G401 (cell line): ENCODE results near the gene MTHFD1L. TPM values are rescaled to one million over a fixed set of nuclear protein-coding genes. Genes with fewer than 3 reads are reported as not detected.

ENCODE experiments used
- DNase-seq: peaks from one replicate; pipeline ENCODE4 v3.0.0-alpha.2; 2015; ENCODE audit warnings: low spot score
- in situ Hi-C: cut with HindIII; loops from 2 replicates; pipeline ENCODE4 v1.10.0; 2016; ENCODE audit warnings: low sequenced_read_pairs, mixed read lengths
- total RNA-seq: library from RNA; depleted of rRNA; stranded (reverse); fragments of >200 nt; shearing (Covaris generic); gene quantifications from 2 replicates; pipeline ENCODE4 v1.2.3, GENCODE V29; 2014

Gene MTHFD1L
- total RNA-seq, 1 experiment from 2014 or later: 59.6 TPM

DNA sequence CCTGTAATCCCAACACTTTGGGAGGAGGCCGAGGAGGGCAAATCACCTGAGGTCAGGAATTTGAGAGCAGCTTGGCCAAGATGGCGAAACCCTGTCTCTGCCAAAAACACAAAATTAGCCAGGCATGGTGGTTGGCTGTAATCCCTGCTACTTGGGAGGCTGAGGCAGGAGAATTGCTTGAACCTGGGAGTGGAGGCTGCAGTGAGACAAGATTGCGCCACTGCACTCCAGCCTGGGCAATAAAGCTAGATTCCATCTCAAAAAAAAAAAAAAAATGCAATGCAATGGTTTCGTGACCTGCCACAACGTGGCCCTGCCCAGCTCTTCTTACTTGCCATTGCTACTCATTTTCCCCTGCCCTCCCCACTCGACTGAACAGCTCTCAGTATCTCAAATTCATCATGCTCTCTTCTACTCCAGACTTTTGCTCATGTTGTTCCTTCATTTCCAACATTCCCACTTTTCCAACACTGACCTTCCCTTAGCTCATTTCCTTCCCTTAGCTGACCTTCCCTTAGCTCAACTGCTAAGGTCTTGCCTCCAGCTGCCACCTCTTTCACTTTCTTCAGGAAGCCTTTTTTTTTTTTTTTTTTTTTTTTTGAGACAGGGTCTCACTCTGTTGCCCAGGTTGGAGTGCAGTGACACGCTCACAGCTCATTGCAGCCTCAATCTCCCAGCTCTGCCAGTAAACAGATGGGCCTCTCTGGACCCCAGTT is 2.1 kb upstream of the MTHFD1L start:
- in situ Hi-C loops: no loop called here
- DNase-seq: no peak

DNA sequence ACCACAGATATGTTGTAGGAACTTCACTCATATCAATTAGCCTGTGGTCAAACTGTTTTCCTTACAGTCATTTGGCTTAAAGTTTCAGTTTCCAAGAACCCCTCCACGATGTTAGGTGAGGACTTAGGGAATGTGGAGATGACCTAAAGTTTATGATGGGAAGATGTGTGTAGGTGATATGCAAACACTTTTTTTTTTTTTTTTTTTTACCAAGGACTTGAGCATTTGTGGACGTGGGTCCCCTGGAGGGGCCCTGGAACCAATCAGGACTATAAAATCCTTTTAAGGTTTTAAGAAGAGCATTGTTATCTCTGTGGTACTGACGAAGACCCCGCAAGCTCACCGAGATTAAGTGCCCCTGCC is 478 bp upstream of the MTHFD1L start:
- no peak for DNase-seq
- in situ Hi-C loops: no loop called here

DNA sequence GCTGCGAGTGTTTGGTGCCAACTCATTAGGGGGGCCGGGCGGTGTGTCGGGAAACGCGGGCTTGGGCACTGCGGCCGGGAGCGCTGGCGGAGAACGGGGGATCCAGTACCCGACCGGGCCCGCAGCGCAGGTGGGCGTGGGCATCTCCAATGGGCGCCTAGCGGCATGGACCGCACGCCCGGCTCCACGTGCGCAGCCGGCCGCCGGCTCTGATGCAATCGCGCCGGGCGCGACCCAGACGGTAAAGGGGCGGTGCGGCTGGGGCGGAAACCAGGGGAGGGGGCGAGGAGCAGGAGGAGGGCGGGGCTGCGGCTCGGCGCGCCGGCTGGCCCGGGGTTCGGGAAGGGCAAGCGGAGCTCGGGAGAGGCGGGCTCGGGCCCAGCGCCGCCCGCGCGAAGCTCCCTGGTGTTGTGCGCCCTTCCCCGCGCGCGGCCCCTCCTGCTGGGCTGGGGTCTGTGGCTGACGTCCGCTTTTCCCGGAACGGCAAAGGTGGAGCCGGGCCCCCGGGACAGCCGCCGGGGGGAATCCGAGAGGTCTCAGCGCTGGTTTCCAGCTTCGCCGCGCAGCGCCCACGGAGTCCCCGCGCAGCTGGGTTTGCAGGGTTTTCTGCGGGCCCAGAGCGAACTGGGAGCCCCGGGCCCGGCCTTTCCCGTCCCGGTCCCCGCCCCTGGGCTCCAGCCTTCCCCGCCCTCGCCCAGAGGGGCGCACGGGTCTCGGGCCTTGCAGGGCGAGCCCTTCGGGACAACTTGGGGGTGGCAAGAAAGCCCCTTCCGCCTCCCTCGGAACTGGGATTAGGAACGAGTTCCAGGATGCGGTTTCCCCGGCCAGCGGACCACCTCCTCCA is 867 bp downstream of the MTHFD1L start:
- in situ Hi-C loops: no loop called here
- DNase-seq: peak; percentile 85

DNA sequence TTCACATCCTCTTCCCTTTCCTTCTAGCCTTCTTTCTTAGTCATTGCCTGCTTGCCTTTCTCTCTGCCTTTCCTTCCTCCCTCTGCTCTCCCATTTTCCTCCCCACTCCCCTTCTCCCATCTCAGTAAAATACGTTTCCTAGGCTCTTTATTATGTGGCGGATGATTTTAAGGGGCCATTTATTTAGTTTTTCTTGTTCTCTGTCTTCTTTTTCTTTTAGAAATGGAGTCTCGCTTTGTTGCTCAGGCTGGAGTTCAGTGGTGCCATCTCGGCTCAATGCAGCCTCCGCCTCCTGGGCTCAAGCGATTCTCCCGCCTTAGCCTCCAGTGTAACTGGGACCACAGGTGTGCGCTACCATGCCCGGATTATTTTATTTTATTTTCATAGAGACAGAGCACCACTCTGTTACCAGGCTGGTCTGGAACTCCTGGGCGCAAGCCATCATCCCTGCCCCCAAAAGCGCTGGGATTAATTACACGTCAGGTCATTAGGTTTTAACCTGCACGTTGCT is 1.5 kb downstream of the MTHFD1L start:
- in situ Hi-C loops: no loop called here
- peak; percentile 50 for DNase-seq

DNA sequence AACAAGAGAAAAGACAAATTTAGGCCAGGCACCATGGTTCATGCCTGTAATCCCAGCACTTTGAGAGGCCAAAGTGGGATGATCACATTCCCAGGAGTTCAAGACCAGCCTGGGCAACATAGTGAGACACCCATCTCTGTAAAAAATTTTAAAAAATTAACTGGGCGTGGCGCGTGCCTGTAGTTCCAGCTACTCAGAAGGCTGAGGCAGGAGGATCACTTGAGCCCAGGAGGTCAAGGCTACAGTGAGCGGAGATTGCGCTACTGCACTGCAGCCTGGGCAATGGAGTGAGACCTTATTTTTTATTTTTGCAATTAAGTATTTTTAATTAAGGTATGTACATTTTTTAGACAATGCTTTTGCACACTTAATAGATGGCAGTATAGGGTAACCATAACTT is 3.3 kb downstream of the MTHFD1L start:
- in situ Hi-C loops: no loop called here
- no peak for DNase-seq

DNA sequence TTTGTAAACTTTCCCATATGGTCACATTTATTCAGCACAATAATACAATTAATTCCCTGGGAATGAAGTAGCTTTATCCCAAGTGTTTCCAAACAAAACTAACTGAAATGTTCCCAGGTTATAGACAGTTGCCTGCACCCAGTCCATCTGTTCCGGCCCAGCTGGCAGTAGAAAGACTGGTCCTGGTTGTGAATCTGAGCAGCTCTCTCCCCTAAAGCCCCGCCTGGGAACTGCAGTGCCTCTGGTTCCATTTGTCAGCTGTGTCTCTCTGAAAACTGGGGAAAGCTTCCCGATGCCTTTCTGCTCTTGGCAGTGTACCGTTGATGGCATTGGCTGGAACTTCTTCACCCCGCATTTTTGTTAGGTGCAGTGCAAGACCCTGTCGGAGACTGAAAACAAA is 8.7 kb downstream of the MTHFD1L start:
- in situ Hi-C loops: no loop called here
- DNase-seq: peak; percentile 96

DNA sequence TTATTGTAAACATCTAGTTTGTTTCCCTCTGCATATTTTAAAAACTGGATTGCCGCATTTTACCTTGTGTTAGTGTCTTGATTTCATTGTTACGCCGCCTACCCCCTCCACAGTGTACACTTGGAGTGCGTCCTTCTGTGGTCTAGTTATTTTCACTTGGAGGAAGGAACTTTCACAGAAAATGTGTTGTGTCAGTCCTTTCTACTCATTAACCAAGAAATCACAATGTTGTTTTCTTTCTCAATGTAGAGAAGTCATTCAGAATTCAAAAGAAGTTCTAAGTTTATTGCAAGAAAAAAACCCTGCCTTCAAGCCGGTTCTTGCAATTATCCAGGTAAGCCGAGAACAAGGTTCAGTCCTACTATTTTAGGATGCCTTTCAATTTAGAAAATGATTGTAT is 10.3 kb downstream of the MTHFD1L start:
- no peak for DNase-seq
- in situ Hi-C loops: loop anchor here (25.0 kb wide), 1 partner anchor 136 kb away; no protein-coding TSS in a partner anchor

DNA sequence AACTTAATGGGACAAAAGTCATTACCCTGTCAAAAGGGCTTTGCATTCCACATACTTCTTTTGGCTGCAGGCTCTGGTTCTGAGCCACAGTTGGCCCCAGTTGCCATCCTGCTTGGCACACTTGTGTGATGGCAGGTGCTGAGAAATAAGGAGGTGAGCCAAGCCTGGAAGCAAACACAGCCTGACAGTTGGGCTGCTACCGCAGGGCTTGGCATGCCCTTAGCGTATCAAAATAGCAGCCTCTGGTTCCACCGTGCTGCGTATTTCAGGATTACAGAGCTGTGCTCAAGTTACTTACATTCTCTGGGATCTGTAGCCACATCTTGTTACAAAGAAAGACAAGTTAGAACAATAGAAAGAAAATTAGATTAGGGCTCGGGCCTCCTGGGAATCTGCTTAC is 11.1 kb downstream of the MTHFD1L start:
- DNase-seq: peak; percentile 99
- in situ Hi-C loops: loop anchor here (25.0 kb wide), 1 partner anchor 136 kb away; no protein-coding TSS in a partner anchor

DNA sequence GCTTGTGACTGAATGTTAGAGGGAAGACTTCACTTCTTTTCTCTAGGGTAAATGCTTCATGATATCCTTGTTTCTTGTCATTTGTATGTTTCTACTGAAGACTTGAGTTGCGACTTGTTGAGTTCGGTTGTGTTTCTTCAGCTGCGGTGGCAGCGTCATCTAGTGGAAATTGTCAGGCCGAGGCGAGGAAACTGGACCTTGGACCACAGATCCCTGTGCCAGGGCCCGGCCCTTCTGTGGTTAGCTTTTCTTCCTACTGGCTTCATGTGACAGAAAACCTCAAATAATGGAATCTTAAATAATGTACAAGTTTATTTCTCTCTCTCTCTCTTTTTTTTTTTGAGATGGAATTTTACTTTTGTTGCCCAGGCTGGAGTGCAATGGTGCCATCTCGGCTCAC is 12.4 kb downstream of the MTHFD1L start:
- no peak for DNase-seq
- in situ Hi-C loops: loop anchor here (25.0 kb wide), 1 partner anchor 134 kb away; no protein-coding TSS in a partner anchor

DNA sequence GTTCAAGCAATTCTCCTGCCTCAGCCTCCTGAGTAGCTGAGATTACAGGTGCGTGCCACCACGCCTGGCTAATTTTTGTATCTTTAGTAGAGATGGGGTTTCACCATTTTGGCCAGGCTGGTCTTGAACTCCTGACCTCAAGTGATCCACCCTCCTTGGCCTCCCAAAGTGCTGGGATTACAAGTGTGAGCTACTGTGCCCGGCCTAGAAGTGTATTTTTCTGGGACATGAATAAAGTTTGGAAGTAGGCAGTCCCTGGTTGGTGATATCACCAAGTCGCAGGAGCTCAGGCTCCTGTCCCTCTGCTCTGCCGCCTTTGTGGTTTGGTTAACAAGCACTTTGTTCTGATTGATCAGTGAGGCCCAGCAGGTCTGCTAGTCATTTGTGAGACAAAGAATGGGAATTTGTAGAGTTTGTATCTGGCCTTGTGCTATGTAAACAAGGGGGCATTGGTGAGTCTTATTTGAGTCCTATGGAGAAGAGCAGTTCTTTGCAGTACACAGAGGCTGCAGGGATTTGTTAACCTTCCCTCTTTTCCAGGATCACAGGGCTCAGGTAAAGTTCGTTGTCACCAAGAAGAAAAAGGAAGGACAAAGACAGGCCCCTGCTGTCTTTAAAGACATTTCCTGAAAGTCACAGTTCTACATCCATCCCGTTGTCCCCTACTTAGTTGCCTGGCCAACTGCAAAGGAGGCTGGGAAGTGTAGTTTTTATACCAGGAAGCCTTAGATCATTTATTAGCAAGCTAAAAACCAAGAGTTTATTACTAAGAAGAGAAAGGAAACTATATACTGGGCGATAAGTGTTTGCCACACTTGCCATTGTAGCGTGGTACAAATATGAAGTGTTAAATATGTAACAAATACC is 13.1 kb downstream of the MTHFD1L start:
- peak; percentile 41 for DNase-seq
- in situ Hi-C loops: loop anchor here (25.0 kb wide), 1 partner anchor 134 kb away; no protein-coding TSS in a partner anchor

DNA sequence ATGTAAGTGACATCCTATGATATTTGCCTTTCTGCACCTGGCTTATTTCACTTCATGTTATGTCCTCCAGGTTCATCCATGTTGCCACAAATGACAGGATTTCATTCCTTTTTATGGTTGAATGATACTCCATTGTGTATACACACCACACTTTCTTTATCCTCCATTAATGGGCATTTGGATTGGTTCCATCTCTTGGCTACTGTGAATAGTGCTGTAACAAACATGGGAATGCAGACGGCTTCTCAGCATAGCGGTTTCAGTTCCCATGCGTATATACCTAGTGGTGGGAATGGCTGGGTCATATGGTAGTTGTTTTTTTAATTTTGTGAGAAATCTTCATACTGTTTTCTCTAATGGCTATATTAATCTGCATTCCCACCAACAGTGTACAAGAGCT is 14.8 kb downstream of the MTHFD1L start:
- in situ Hi-C loops: loop anchor here (25.0 kb wide), 1 partner anchor 132 kb away; no protein-coding TSS in a partner anchor
- DNase-seq: peak; percentile 52

DNA sequence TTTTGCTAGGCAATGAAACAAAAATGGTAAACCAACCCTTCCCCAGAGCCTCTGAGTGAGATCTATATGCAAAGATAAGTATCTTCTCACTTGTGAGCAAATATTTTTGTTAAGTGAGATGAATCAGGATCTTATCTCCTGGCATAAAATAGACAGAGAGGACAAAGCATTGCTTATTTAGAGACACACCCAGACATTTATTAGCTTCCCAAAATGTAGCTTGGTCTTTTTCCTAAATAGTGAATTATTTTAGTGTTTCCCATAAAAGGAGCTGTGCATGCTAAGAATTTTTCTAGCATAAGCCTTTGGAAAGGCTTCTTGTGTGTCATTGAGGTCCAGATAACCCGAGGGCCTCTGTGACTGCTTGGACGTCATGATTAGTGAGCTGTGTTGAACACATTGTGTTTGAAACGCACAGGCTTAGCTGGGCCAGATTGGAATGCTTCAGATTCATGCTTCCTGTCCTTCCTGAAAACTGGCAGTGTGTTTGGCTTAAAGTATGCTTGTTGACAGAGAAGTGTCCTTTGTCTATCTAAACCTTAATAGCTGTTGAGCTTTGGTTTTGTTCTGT is 16.5 kb downstream of the MTHFD1L start:
- in situ Hi-C loops: loop anchor here (25.0 kb wide), 1 partner anchor 130 kb away; no protein-coding TSS in a partner anchor
- DNase-seq: peak; percentile 99

DNA sequence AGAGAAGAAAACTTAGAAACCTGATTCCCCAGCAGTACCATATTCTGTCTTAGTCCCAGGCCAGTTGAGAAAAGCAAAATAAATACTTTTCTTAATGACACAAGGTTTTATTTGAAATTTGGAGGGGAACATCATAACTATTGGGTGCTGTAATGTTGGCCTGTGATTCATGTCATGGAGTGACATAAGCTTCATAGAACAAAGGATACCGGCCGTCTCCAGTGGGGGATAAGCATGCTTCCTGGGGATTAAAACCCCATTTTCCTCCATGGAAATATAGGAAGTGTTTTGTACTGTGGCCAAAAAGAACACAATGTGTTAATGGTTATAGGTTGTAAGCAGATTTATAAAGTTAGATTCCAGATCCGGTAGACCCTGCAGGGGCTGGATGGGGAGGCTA is 18.0 kb downstream of the MTHFD1L start:
- in situ Hi-C loops: loop anchor here (25.0 kb wide), 1 partner anchor 129 kb away; no protein-coding TSS in a partner anchor

DNA sequence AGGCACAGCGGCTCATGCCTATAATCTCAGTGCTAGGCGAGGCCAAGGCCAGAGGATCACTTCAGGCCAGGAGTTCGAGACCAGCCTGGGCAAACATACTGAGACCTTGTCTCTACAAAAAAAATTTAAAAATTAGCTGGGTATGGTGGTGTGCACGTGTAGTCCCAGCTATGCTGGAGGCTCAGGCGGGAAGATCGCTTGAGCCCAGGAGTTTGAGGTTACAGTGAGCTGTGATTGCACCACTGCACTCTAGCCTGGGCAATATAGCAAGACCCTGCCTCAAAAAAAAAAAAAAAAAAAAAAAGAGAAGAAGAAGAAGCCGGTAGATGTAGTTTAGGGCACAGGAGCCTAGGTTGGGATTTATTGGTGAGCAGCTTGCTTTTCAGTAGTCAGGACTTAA is 20.7 kb downstream of the MTHFD1L start:
- no peak for DNase-seq
- in situ Hi-C loops: loop anchor here (25.0 kb wide), 1 partner anchor 126 kb away; no protein-coding TSS in a partner anchor

More for the DNA sequence above, 18.0 kb downstream of the MTHFD1L start:
- DNase-seq: no peak

DNA sequence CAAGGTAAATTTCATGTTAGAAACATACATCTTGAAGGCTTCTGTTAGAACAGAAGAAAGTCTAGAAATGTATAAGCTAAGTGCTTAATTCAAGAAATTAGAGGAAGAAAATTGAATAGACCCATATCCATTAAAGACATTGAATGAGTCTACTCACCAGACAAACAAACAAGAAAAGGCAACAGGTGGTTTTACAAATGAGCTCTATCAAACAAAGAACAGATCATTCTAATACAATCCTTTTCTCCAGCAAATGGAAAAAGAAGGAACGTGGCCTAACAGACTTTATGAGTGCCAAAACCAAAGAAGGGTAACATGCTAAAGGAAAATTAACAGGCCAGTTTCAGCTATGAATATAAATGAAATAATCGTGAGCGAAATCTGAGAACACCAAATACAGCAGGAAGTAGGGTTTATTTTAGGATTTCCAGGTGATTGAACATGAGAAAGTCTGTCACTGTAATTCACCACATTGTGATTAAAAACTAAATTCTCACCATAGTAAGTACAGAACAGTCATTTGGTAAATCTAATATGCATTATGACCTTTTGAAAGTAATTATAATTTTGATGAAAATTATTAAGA is 22.6 kb downstream of the MTHFD1L start:
- in situ Hi-C loops: loop anchor here (25.0 kb wide), 1 partner anchor 124 kb away; no protein-coding TSS in a partner anchor
- DNase-seq: no peak

DNA sequence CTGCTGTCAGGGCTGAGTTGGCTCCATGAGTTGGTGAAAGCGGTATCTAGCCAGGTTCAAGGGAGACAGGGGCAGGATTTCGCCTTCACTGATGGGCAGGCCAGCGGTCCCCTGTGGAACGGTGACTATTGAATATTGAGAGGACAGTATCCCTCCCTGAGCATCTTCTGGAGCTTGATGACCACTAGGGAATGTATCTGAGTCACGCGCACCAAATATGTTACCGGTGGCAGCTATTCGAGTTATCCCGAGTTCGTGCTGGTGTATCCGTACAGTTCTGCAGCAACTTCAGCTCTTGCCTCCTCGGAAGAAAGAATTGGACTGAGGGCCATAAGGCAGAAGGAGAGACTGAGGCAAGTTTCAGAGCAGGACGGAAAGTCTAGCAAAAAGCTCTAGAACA is 24.8 kb downstream of the MTHFD1L start:
- DNase-seq: no peak
- in situ Hi-C loops: loop anchor here (25.0 kb wide), 1 partner anchor 122 kb away; no protein-coding TSS in a partner anchor

DNA sequence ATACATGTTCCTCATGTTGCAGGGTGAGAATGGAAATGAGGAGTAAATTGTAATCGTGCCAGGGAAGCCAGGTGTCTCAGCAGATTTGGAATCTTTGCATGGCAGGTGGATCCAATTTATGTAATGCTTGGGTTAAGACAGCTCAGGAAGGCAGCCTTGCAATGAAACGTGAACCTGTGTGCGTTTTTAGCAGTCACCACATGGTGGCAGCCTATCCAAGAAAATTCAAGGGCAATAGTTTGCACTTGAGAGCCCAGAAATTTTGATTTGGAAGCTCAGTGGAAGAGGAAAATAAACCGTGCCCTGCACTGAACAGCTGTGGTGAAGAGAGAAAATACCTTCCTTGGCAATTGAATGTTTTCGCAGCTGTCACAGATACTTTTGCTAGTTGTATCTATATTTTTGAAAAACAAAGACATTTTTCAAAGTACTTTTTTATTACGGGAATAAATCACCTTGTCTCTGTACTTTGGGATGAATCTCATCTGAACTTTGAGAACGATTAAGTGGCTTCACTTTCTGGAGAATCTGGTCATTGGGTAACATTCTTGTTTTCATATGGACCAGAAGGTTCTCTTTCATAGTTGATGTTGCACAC is 26.5 kb downstream of the MTHFD1L start:
- in situ Hi-C loops: loop anchor here (25.0 kb wide), 1 partner anchor 120 kb away; no protein-coding TSS in a partner anchor
- DNase-seq: peak; percentile 99
